MCF 10A (cell line): ENCODE results near the gene C9orf152. TPM values are rescaled to one million over a fixed set of nuclear protein-coding genes. Genes with fewer than 3 reads are reported as not detected.

ENCODE experiments used
- BruUV-seq: library from RNA; stranded (reverse); fragments of 400-500 nt; replicated peaks from 2 replicates; lab custom pipeline; 2021; lab: Mats Ljungman, UMichigan
- CTCF ChIA-PET: fragments of 300-600 bp; sonication (Branson Sonifier 250); formaldehyde crosslinking; extraction: SDS; loops from one replicate; lab custom pipeline; 2021; ENCODE audit warnings: antibody characterized with exemption, inconsistent platforms; lab: Yijun Ruan, JAX
- POLR2A ChIA-PET: fragments of 300-600, 350-650 bp; sonication (Branson Sonifier 250); formaldehyde crosslinking; extraction: SDS; loops from one replicate; lab custom pipeline; 2020; ENCODE audit warnings: antibody characterized with exemption, inconsistent platforms; lab: Yijun Ruan, JAX
- DNase-seq: peaks from one replicate; pipeline ENCODE4 v3.0.0-alpha.2; 2018; ENCODE audit not compliant: unreplicated experiment
- H3K27ac Mint-ChIP-seq: one replicate; pipeline ENCODE4 v1.8.0; 2022; ENCODE audit warnings: mild to moderate bottlenecking, low read depth, mixed read lengths; ENCODE audit not compliant: unreplicated experiment
- H3K27me3 Mint-ChIP-seq: one replicate; pipeline ENCODE4 v1.8.0; 2022; ENCODE audit warnings: mixed read lengths; ENCODE audit not compliant: insufficient read depth, unreplicated experiment
- H3K36me3 Mint-ChIP-seq: one replicate; pipeline ENCODE4 v1.8.0; 2022; ENCODE audit warnings: mild to moderate bottlenecking, moderate library complexity, mixed read lengths; ENCODE audit not compliant: insufficient read depth, unreplicated experiment
- H3K4me1 Mint-ChIP-seq: one replicate; pipeline ENCODE4 v1.8.0; 2022; ENCODE audit warnings: mixed read lengths; ENCODE audit not compliant: insufficient read depth, unreplicated experiment
- H3K4me3 Mint-ChIP-seq: one replicate; pipeline ENCODE4 v1.8.0; 2022; ENCODE audit warnings: mild to moderate bottlenecking, moderate library complexity, mixed read lengths; ENCODE audit not compliant: unreplicated experiment
- H3K9me3 Mint-ChIP-seq: one replicate; pipeline ENCODE4 v1.8.0; 2022; ENCODE audit warnings: mixed read lengths; ENCODE audit not compliant: unreplicated experiment
- intact Hi-C: fragments of 100-400 bp; cut with micrococcal nuclease; formaldehyde crosslinking; loops from 2 replicates; pipeline ENCODE4 v1.14.1; 2022
- total RNA-seq: library from RNA; stranded (reverse); gene quantifications from 2 replicates; pipeline ENCODE4 v1.2.3, GENCODE V29; 2022
- TF ChIP-seq, protein P1 (sequence below): fragments of 200-600 bp; IDR thresholded peaks from one replicate; pipeline ENCODE4 v1.8.0; 2022; ENCODE audit warnings: antibody characterized with exemption, mild to moderate bottlenecking; ENCODE audit not compliant: unreplicated experiment

The C9orf152 gene
- total RNA-seq, 1 experiment from 2014 or later = not detected

DNA sequence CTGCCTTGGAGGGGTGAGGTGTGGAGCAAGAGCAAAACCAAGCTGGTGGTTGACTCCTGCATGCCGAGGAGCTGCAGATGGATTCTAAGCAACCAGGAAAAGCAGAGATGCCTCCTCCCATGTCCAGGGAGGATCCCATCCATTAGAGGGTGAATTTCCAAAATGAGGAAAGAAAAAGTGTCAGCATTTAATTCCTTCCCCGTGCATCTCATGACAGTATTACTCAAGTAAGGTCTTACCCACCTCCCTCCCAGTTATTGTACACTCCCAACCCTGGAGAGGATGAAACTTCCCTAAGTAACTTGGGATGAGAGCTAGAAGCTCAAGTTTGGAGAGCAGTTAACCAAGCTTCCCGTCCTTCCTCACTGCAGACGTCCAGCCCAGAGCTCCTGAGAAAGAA, 19.9 kb downstream of the C9orf152 start:
- no peaks in the 10 kb centered on the region for H3K36me3 Mint-ChIP-seq
- intact Hi-C loops = no loop called here
- CTCF ChIA-PET = interaction anchor here (0.7 to 10.6 kb wide), 3 partner anchors 10 to 29 kb away, joined by 3 to 276 read pairs (median 7); no protein-coding TSS in a partner anchor
- no peak for DNase-seq
- H3K9me3 Mint-ChIP-seq = no peaks in the 10 kb centered on the region
- no peak overlapping the region for H3K4me3 Mint-ChIP-seq
- BruUV-seq = no TSS peak
- POLR2A ChIA-PET = no interaction called here
- TF ChIP-seq, protein P1, sequence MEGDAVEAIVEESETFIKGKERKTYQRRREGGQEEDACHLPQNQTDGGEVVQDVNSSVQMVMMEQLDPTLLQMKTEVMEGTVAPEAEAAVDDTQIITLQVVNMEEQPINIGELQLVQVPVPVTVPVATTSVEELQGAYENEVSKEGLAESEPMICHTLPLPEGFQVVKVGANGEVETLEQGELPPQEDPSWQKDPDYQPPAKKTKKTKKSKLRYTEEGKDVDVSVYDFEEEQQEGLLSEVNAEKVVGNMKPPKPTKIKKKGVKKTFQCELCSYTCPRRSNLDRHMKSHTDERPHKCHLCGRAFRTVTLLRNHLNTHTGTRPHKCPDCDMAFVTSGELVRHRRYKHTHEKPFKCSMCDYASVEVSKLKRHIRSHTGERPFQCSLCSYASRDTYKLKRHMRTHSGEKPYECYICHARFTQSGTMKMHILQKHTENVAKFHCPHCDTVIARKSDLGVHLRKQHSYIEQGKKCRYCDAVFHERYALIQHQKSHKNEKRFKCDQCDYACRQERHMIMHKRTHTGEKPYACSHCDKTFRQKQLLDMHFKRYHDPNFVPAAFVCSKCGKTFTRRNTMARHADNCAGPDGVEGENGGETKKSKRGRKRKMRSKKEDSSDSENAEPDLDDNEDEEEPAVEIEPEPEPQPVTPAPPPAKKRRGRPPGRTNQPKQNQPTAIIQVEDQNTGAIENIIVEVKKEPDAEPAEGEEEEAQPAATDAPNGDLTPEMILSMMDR = no peak
- H3K27me3 Mint-ChIP-seq = no peaks in the 10 kb centered on the region
- H3K4me1 Mint-ChIP-seq = peaks cover 13% of the 10 kb centered on the region
- no peak overlapping the region for H3K27ac Mint-ChIP-seq

DNA sequence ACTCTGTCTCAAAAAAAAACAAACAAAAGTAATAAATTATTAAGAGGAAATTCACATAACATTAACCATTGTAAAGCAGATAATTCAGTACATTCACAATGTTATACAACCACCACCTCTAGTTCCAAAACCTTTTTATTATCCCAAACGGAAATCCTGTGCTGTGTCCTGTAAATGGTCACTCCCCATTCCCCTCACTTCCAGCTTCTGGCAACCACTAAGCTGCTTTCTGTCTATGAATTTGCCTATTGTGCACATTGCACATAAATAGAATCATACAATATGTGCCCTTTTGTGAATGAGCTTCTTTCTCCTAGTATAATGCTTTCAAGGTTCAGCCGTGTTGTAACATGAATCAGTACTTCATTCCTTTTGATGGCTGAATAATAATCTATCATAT, 20.8 kb downstream of the C9orf152 start:
- intact Hi-C loops = no loop called here
- no peak for DNase-seq
- Mint-ChIP-seq H3K4me1 (peaks cover 13% of the 10 kb centered on the region), H3K27me3 (no peaks in the 10 kb centered on the region), H3K9me3 (no peaks in the 10 kb centered on the region), H3K36me3 (no peaks in the 10 kb centered on the region), H3K4me3 (no peak overlapping the region), H3K27ac (no peak overlapping the region)
- ChIA-PET POLR2A (no interaction called here), CTCF (interaction anchor here (0.6 to 10.6 kb wide), 6 partner anchors 11 to 437 kb away, joined by 3 to 276 read pairs (median 4); partner anchors contain the start of gene SVEP1)
- BruUV-seq = no TSS peak
- TF ChIP-seq, protein P1 = no peak

DNA sequence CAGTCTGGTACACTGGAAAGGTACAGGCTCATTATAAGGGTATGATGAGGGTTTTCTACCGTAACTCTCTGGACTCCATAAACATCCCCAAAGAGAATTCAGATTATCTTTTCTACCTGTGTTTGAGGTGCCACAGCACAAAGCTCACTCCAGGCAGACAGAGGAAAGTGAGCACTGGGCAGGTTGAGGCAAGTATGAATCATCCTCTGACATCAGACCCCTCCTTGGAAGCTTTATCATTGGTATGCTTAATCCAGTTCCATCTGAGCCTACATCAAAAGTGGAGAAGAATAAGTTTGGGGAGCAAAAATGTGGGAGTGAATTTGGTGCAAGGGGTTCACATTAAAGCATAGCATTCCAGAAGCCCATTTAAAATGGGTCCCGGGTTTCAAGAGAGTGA, 21.7 kb downstream of the C9orf152 start:
- H3K27ac Mint-ChIP-seq = no peak overlapping the region
- H3K27me3 Mint-ChIP-seq = no peaks in the 10 kb centered on the region
- H3K36me3 Mint-ChIP-seq = no peaks in the 10 kb centered on the region
- peak; percentile 54 for DNase-seq
- POLR2A ChIA-PET = interaction anchor here (0.8 to 2.5 kb wide), 4 partner anchors 24 to 71 kb away, joined by 3 to 14 read pairs (median 7); partner anchors contain the start of gene TXN
- TF ChIP-seq, protein P1 = no peak
- BruUV-seq = no TSS peak
- no peaks in the 10 kb centered on the region for H3K9me3 Mint-ChIP-seq
- H3K4me1 Mint-ChIP-seq = peaks cover 9% of the 10 kb centered on the region
- no peak overlapping the region for H3K4me3 Mint-ChIP-seq
- CTCF ChIA-PET = interaction anchor here (1.1 to 10.6 kb wide), 4 partner anchors 23 to 438 kb away, joined by 3 to 276 read pairs (median 3); no protein-coding TSS in a partner anchor
- intact Hi-C loops = no loop called here

DNA sequence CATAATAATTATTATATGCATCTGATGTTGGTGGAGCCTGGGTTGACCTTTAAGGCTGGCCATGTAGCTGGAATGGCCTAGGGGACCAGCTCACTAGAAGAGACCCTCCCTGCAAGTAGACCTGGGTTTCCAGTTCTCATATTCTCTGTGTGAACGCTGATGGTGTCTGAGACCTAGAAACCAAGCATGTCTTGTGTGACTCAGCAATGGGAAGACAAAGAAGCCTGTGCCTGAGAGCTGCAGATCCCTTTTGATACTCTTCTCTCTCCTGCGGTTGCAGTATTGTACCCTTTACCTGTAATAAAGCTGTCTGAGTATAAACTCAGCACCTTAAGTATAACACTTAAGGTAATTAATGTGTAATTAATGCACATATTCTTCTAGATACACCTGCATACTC, 22.2 kb downstream of the C9orf152 start:
- no peak for DNase-seq
- Mint-ChIP-seq H3K9me3 (no peaks in the 10 kb centered on the region), H3K36me3 (no peaks in the 10 kb centered on the region), H3K4me3 (no peak overlapping the region), H3K27ac (no peak overlapping the region), H3K27me3 (no peaks in the 10 kb centered on the region), H3K4me1 (peaks cover 12% of the 10 kb centered on the region)
- POLR2A ChIA-PET = interaction anchor here (0.8 to 2.5 kb wide), 4 partner anchors 25 to 71 kb away, joined by 3 to 14 read pairs (median 7); partner anchors contain the start of gene TXN
- no TSS peak for BruUV-seq
- intact Hi-C loops = no loop called here
- TF ChIP-seq, protein P1 = no peak
- CTCF ChIA-PET = interaction anchor here (0.7 to 10.6 kb wide), 4 partner anchors 24 to 246 kb away, joined by 3 to 276 read pairs (median 3); partner anchors contain the start of gene TXN
